NCI-H2081 (cell line): ENCODE data around the gene OAT.

Source experiments
- DNase-seq, 2 experiments: peaks; one replicate each; lab custom pipeline; 2025; lab: John Stamatoyannopoulos, UW

The OAT gene

GRCh38 chr10:124353896-124354295 is 64.8 kb downstream of the OAT start:
- no peak for DNase-seq

GRCh38 chr10:124353091-124353815 is 65.5 kb downstream of the OAT start:
- no peak for DNase-seq

GRCh38 chr10:124351481-124352220 is 67.1 kb downstream of the OAT start:
- DNase-seq, result no peak

- DNase-seq, result no peak
Measured at GRCh38 chr10:124350806-124351205, 67.9 kb downstream of the OAT start.

GRCh38 chr10:124349996-124350280 is 68.8 kb downstream of the OAT start:
- no peak for DNase-seq

GRCh38 chr10:124349231-124349995 is 69.3 kb downstream of the OAT start:
- no peak for DNase-seq

GRCh38 chr10:124348801-124349200 is 69.9 kb downstream of the OAT start:
- no peak for DNase-seq

- no peak for DNase-seq
Measured at GRCh38 chr10:124347956-124348355, 70.8 kb downstream of the OAT start.
